Raji (cell line): ENCODE results near the gene TDRD3.

Source experiments
- POLR2A ChIP-seq: IDR thresholded peaks from 2 replicates; pipeline ENCODE4 v1.6.1; 2011; ENCODE audit warnings: low read depth, low read length, control low read depth; ENCODE audit not compliant: insufficient read depth

Gene TDRD3

DNA sequence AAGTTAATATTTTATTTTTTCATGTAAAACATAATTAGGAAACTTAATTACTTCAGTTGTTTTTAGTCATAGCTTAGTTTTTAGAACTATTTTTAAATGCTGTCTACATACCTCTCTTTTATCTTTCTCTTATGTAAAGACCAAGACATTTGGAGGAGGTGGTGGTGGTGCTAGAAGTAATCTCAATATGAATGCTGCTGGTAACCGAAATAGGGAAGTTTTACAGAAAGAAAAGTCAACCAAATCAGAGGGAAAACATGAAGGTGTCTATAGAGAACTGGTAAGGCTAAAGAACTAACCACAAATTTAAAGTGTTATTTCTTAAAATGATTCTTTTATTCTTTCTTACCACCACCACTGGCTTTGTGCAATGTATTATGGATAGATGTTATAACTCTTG lies 97.3 kb downstream of the TDRD3 start:
- no peak for TF ChIP-seq POLR2A

DNA sequence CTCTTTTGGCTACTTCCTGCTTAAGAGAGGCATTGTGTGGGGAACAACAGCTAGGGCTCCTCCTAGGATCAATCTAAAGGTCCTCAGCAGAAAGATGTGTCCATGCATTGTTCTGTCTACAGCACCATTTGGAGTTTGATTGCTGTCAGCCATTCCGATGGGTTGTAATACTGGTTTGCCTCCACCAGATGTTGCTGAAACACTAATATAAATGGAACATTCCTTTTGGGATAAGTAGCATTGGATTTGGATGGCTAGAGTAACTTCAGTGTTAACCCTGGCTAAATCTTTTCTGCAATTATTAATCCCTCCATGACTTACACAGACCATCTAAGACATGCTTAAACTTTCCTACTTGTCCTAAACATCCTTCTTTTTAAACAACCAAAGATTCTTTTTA lies 104.2 kb downstream of the TDRD3 start:
- no peak for TF ChIP-seq POLR2A

DNA sequence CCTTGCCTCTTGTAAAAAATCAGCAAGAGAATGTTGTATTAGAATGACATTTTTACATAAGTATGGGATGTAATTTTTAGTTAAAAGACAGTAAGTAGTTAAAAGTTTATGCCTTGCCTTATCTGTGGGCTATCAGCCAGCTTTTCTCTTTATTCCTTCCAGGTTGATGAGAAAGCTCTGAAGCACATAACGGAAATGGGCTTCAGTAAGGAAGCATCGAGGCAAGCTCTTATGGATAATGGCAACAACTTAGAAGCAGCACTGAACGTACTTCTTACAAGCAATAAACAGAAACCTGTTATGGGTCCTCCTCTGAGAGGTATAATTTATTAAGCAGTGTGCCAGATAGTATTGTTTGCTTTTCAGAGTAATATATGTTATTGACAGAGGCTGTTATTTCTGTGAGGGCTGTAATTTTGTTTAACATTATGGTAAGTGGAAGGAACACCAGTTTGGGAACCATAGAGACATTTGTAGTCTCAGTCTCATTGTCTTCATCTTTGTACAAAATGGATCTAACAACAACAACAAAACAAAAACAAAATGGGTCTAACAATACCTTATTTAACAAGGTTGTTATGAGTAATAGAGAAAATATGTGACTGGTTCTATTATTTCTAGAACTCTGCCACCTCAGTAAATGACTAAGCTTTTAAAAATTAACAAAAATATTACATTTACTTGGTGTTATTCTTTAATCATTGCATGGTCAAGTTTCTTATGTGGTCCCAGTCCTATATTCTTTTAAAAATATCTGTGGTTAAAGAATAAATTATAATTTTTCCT lies 112.8 kb downstream of the TDRD3 start:
- no peak for TF ChIP-seq POLR2A

DNA sequence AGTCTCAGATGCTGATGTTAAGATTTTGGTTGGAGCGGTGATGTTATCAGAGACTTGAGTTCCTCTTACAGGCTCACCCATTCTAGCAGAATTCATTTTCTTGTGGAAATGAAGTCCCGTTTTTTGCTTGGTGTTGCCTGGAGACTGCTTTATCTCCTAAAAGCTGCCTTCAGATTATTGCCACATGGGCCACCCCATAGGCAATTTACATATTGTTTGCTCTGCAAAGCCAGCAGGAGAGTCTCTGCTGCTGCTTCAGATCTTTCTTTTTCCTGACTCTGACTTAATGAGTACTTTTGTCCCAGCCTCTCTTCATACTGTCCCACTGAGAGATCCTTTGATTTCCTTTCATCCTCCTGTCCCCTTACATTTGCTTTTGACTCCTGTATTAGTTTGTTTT lies 114.6 kb downstream of the TDRD3 start:
- no peak for TF ChIP-seq POLR2A

DNA sequence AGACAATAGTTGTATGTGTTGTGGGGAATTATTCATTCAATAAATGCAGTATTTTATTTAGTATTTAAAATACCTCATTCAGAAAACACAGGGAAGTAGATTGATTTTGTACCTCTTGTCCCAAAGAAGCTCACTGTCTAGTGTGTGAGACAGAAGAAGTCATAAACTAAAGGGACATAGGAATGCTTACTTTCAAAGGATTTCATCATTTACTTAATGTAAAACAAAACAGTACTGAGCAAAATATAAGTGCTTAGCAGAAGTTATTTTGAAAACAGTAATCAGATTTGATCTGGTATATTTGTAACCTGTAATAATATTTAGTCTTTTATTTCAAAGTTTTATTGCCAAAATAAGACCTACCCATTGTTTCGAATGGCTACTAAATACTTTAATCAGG lies 117.9 kb downstream of the TDRD3 start:
- TF ChIP-seq POLR2A, result no peak

DNA sequence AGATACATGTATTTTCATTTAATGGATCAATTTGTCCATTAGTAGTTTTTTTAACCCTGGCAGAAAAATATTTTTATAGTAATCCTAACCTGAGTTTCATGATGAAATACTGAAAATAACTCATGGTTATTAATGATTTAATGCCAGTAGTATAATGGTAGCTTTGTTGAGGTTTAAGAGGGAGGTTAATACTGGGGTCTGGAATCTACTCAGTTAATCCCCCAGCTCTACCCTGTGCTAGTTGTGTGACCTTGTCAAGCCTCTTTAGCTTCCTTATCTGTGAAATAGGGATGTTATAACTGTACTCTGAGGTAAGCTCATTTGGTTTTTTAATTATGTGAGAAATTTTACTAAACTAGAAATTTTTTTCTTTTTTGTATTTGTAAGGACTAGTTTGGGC lies 122.5 kb downstream of the TDRD3 start:
- no peak for TF ChIP-seq POLR2A

DNA sequence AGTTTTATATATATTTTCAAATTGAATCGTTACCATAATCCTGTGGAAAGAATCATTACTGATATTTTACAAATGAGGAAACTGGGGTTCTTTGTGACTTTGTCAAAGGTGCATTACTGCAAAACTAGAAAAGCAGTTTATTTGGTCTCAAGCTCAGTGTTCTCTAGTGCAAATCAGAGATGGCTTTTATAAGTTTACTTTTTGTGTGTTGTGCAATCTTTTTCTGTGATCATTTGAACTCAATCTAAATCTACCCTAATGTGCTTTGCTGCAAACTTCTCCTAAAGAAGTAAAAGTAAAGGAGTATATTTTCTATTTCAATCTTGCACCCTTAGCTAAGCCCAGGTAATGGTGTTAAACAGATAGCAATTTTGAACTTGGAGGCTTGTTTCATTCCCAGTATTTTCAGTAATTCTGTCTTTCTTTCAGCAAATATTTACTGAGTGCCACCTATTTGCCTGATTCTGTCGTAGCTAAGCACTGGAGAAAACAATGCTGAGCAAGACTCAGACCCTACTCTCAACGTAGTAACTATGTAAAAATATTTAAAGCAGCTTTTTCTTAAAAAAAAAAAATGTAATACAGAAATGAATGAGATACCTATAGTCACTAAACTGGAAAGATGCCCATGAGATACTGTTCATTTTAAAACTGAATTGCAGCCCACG lies 124.0 kb downstream of the TDRD3 start:
- TF ChIP-seq POLR2A, result no peak

DNA sequence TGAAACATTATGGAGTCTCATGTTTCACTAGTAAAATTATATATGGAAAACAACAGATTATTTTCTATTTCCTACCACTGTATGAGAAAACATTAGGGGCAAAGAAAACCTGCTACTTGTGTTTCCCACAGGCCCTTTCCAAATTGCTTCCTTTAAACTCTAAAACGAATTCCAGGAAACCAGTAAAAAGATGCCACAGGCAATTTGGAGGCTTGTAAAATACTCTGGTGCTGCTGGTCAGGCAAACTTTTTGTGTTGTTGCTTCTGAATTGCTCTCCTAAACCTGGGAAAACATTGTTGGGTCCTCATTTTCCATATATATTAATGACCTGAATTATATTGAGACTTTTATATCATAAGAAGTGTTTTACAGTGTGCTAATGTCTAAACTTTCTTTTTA lies 141.5 kb downstream of the TDRD3 start:
- no peak for TF ChIP-seq POLR2A

DNA sequence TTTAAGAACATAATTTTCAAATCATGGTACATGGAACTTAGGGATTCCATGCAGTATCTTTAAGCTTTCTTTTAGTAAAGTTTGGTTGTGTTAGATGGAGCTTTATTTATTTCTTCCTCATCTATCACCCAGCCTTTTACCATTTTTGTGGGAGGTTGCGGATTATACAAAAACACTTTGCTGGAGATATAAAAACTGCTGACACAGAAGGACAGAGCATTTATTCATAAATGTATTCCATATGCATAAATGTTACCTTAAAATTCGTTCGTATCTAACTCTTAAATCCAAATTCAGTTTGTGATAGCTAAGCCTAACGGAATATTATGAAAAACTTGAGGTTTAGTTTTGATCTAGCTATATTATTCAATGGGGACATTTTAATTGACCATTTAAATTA lies 143.3 kb downstream of the TDRD3 start:
- no peak for TF ChIP-seq POLR2A

DNA sequence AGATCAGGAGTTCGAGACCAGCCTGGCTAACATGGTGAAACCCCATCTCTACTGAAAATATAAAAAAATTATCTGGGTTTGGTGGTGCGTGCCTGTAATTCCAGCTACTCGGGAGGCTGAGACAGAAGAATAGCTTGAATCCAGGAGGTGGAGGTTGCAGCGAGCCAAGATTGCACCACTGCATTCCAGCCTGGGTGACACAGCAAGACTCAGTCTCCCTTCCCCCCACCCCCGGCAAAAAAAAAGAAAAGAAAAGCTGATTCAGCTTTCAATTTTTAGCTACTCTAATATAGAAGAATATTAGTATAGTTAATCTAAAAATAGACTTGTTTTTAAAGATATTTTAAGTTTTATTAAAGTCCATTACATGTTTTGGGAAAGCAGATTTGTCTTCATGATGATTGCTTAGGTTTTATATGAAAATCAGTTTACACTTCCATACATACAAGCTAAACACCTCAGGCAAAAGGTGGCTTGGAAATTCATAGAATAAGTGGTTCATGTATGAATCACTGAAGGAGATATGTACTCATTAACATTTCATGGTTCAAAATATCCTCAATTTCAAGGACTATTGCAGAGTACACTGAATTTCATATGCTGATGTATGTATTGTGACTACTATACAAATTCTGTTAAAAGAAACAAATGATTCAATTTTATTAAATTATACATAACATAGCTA lies 165.2 kb downstream of the TDRD3 start:
- TF ChIP-seq POLR2A, result no peak

DNA sequence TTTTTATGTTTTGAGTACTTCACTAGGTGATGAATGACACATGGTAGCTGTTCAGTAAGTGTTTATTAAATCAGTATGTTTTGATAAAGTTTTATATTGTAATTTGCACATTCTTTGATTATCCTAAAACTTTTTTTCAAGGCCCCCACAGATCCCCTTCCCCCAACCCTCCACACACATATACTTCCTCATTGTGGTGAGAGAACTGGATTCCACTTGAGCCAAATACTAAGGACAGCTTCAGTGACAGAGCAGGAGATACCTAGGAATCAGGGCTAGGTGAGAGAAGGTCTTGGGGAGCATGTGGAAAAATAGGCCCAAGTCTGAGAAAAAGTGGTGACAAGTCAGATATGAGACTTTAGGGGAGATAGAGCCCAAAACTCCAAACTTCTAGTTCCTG lies 174.6 kb downstream of the TDRD3 start:
- no peak for TF ChIP-seq POLR2A

DNA sequence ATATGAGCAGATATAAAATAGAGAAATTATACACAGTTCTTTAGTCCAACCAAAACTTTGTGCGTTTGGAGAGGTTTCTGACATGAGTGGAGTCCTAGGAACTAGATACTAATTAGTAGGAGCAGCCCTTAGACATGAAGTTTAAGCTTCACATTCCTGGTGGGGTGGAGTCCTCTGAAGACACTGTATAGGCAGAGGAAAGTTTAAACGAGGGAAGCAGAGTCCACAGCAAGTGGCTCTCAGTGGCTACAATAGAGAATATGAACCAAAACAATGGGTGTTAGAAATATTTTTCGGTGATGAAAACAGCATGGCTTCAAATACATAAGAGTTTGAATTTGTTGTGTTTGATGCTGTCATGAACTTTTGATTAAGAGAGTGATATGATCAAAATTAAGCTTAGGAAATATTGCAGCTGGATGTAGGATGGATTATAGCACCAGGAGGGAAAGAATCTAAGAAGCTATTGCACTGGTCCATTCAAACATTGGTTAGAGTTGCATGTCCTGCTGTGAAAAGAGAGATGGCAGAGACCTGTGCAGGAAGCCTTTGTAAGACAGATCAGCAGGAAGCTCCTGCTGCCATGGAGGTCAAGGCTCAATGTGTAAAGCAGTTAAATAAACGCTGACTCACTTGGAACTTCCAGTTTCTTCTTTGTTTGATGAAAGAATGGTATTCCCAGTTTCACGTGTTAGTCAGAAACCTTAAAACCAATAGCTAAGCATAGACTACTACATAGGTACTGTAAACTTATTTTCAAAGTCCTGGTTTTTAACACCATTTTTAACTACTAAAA lies 175.2 kb downstream of the TDRD3 start:
- no peak for TF ChIP-seq POLR2A

DNA sequence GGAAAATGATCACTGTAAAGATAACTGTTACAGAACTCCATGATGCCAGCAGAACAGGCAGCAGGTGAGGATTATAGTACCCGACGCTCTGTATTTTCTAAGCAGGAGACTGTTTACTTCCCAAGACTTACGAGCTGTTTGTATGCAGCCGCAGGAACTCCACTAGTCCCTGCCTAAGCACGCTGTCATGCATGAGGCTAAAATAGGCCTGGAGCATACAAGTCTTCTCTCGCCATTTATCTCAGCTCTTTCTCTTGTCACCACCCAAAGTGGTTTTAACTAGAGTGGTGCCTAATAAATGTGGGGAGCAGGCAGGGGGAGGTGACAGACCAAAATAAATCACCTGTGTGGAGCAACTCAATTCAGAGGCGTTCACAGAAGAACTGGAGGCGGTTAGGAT lies 175.8 kb downstream of the TDRD3 start:
- TF ChIP-seq POLR2A, result no peak

DNA sequence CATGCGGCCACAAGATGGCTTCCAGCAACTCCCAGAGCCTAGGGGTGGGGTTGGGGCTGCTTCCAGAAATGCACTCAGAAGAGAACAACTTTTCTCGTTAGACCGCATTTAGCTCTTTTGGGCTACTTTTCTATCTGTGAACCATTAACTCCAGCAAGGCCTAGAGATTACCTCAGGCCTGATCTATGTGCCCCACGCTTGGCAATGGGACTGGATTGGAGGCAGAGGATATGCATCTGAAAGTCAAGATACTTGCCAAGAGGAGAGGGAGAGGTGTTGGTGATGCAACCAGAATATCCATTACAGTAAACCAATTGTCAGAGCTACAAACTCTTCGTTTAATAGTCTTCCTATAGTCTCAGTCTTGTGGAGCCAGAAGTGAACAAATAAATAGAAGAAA lies 177.7 kb downstream of the TDRD3 start:
- TF ChIP-seq POLR2A, result no peak

DNA sequence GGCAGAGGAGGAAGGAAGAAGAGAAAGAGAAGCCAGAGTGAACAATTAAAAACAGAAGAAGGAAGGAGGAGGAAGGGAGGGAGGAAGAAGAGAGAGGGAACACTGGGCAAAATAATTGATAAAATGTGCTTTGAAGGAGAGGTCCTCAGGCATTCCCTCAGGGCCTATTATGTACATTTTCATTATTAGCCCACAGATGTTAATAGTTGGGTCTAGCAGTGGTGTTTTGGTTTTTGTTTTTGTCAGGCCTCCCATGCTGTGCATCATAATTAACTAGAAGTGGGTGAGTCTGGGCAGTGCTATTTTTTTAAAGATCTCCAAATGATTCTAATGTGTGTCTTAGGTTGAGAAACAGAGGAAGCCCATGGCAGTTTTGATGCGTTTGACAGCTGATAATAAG lies 178.1 kb downstream of the TDRD3 start:
- no peak for TF ChIP-seq POLR2A
